ENCODE measurements around the gene CTXND1.

- TF ChIP-seq SUZ12 (IDR thresholded peaks at IDR 0.05; ENCODE audit: extremely low read depth, insufficient read depth, insufficient read length) (no peak), ZNF274 (IDR thresholded peaks at IDR 0.05; ENCODE audit: low read depth, low read length) (no peak), YY1 (IDR thresholded peaks at IDR 0.05; ENCODE audit: insufficient read depth, insufficient read length) (no peak)
Observed at GRCh38 chr15:80160570-80161156, 91.3 kb downstream of the CTXND1 start.

Data from NT2/D1 (cell line).